T-cell (primary cell): ENCODE results near the gene CCDC196. TPM values are rescaled to one million over a fixed set of nuclear protein-coding genes. Genes with fewer than 3 reads are reported as not detected.

ENCODE experiments used
- total RNA-seq, 35 experiments: library from RNA in 6 of 35; stranded (reverse) in 6 of 35; fragments of 120-200 nt in 1 of 35; gene quantifications; one replicate each; pipeline versions ENCODE4 v1.2.1 to v1.2.4 and lab custom pipeline; 2013 to 2026

The CCDC196 gene
- total RNA-seq, 5 donors from 2014 or later (not counting 1 experiment from before 2014, with no cell fraction given): not detected

Other genes with a start within 250 kb of the CCDC196 start
- 10 to 100 TPM; 13.9 to 21.1 (median 14.4) TPM for gene GPHN, start 21.8 kb downstream of the CCDC196 start, total RNA-seq